IMR-90 (cell line): ENCODE measurements around the gene CXCL8. TPM values are rescaled to one million over a fixed set of nuclear protein-coding genes. Genes with fewer than 3 reads are reported as not detected.

Experiments used
- ATAC-seq: fragments of 200-7000 bp; cut with Tn5 transposase; 2 replicates; pipeline ENCODE4 v1.9.1; 2020; ENCODE audit warnings: low read depth, mild to moderate bottlenecking, moderate library complexity
- BruUV-seq: library from RNA; stranded (reverse); fragments of 400-500 nt; replicated peaks from 2 replicates; lab custom pipeline; 2021; lab: Mats Ljungman, UMichigan
- CTCF ChIA-PET: fragments of 300-600 bp; formaldehyde crosslinking; extraction: SDS; loops from one replicate; lab custom pipeline; 2021; ENCODE audit warnings: antibody characterized with exemption; lab: Yijun Ruan, JAX
- POLR2A ChIA-PET: fragments of 300-600 bp; sonication (Branson Sonifier 250); formaldehyde crosslinking; loops from one replicate; lab custom pipeline; 2022; ENCODE audit warnings: antibody characterized with exemption; ENCODE audit not compliant: unreplicated experiment; lab: Charles Lee
- DNase-seq: peaks from one replicate; pipeline ENCODE4 v3.0.0; 2013
- H2AFZ ChIP-seq: replicated peaks from 2 replicates; pipeline ENCODE3; 2013; ENCODE audit warnings: low read length, mild to moderate bottlenecking; ENCODE audit not compliant: poor library complexity
- H2AK5ac ChIP-seq: 2 replicates; pipeline ENCODE4 v1.6.1; 2013; ENCODE audit warnings: low read depth, low read length, inconsistent platforms
- H2AK9ac ChIP-seq: replicated peaks from 2 replicates; pipeline ENCODE3; 2013; ENCODE audit warnings: mild to moderate bottlenecking, low read depth, low read length, moderate library complexity; ENCODE audit not compliant: poor library complexity
- H2BK120ac ChIP-seq: 2 replicates; pipeline ENCODE4 v1.6.1; 2013; ENCODE audit warnings: low read depth, low read length, inconsistent platforms
- H2BK15ac ChIP-seq: 3 replicates; pipeline ENCODE4 v1.6.1; 2013; ENCODE audit warnings: low read depth, low read length, inconsistent platforms
- H2BK20ac ChIP-seq: 2 replicates; pipeline ENCODE4 v1.6.1; 2013; ENCODE audit warnings: low read depth, mild to moderate bottlenecking, inconsistent platforms, low read length, moderate library complexity
- H2BK5ac ChIP-seq: 2 replicates; pipeline ENCODE4 v1.6.1; 2013; ENCODE audit warnings: mild to moderate bottlenecking, low read depth, low read length, inconsistent platforms; ENCODE audit not compliant: poor library complexity, severe bottlenecking
- H3K14ac ChIP-seq: replicated peaks from 2 replicates; pipeline ENCODE4 v1.6.1; 2013; ENCODE audit warnings: low read depth, low read length, inconsistent platforms
- H3K18ac ChIP-seq: 2 replicates; pipeline ENCODE4 v1.6.1; 2013; ENCODE audit warnings: low read depth, low read length, control low read depth
- H3K23ac ChIP-seq: 2 replicates; pipeline ENCODE4 v1.6.1; 2013; ENCODE audit warnings: low read depth, low read length, inconsistent platforms
- H3K27ac ChIP-seq: 2 replicates; pipeline ENCODE4 v1.5.1; 2013; ENCODE audit warnings: mild to moderate bottlenecking, control low read depth, low read length; ENCODE audit not compliant: insufficient read depth
- H3K27me3 ChIP-seq: 2 replicates; pipeline ENCODE4 v1.6.1; 2013; ENCODE audit warnings: low read length; ENCODE audit not compliant: control insufficient read depth, insufficient read depth
- H3K36me3 ChIP-seq: 2 replicates; pipeline ENCODE4 v1.6.1; 2013; ENCODE audit warnings: low read length, mixed read lengths; ENCODE audit not compliant: control insufficient read depth, insufficient read depth
- H3K4ac ChIP-seq: 2 replicates; pipeline ENCODE4 v1.6.1; 2013; ENCODE audit warnings: low read depth, low read length, inconsistent platforms
- H3K4me1 ChIP-seq: 2 replicates; pipeline ENCODE4 v1.6.1; 2013; ENCODE audit warnings: low read length, mixed read lengths; ENCODE audit not compliant: control insufficient read depth, insufficient read depth
- H3K4me2 ChIP-seq: 2 replicates; pipeline ENCODE4 v1.6.1; 2013; ENCODE audit warnings: low read depth, mild to moderate bottlenecking, control low read depth, low read length, moderate library complexity
- H3K4me3 ChIP-seq: 2 replicates; pipeline ENCODE4 v1.5.1; 2013; ENCODE audit warnings: low read depth, mild to moderate bottlenecking, control low read depth, low read length, moderate library complexity; ENCODE audit not compliant: insufficient read depth
- H3K56ac ChIP-seq: 2 replicates; pipeline ENCODE4 v1.6.1; 2013; ENCODE audit warnings: low read length, inconsistent platforms; ENCODE audit not compliant: insufficient read depth; ENCODE audit errors: extremely low read depth
- H3K79me1 ChIP-seq, 2 experiments: 2 replicates each; pipeline ENCODE4 v1.6.1; 2013; ENCODE audit warnings: low read length in 2 of 2, inconsistent platforms in 1 of 2, low read depth in 1 of 2
- H3K9ac ChIP-seq: 2 replicates; pipeline ENCODE4 v1.6.1; 2013; ENCODE audit warnings: low read depth, low read length, control low read depth
- H3K9me1 ChIP-seq: 2 replicates; pipeline ENCODE4 v1.6.1; 2013; ENCODE audit warnings: low read length, inconsistent platforms; ENCODE audit not compliant: insufficient read depth
- H3K9me3 ChIP-seq: 2 replicates; pipeline ENCODE4 v1.6.1; 2013; ENCODE audit warnings: low read length; ENCODE audit not compliant: control insufficient read depth, insufficient read depth
- H4K20me1 ChIP-seq: 2 replicates; pipeline ENCODE4 v1.6.1; 2013; ENCODE audit warnings: low read length, inconsistent platforms; ENCODE audit not compliant: insufficient read depth
- H4K5ac ChIP-seq: 2 replicates; pipeline ENCODE4 v1.6.1; 2013; ENCODE audit warnings: mild to moderate bottlenecking, low read depth, low read length, control low read depth
- H4K8ac ChIP-seq, 2 experiments: 2 replicates each; pipeline ENCODE4 v1.6.1; 2013; ENCODE audit warnings: low read depth in 2 of 2, low read length in 2 of 2, control low read depth in 1 of 2, inconsistent platforms in 1 of 2
- H4K91ac ChIP-seq: 2 replicates; pipeline ENCODE4 v1.6.1; 2013; ENCODE audit warnings: low read depth, low read length, inconsistent platforms; ENCODE audit not compliant: insufficient read depth
- BHLHE40 ChIP-seq: fragments of 150-350 bp; IDR thresholded peaks from 2 replicates; pipeline ENCODE4 v1.6.1; 2016; ENCODE audit warnings: mild to moderate bottlenecking, low read depth, low read length
- CEBPB ChIP-seq: IDR thresholded peaks from 2 replicates; pipeline ENCODE4 v1.6.1; 2012; ENCODE audit warnings: low read depth, low read length, improper control_type of control experiment
- MAZ ChIP-seq: IDR thresholded peaks from 2 replicates; pipeline ENCODE4 v1.6.1; 2012; ENCODE audit warnings: low read depth, mild to moderate bottlenecking, low read length, improper control_type of control experiment, moderate library complexity, borderline replicate concordance
- WGBS, 2 experiments: methylation state at CpG; one replicate each; pipeline versions ENCODE4 v1.1.5 to v1.1.7; 2013; ENCODE audit warnings: missing lambda C conversion rate in 2 of 2; ENCODE audit not compliant: insufficient read length in 1 of 2; ENCODE audit errors: extremely low coverage in 2 of 2; 5-methylcytosine and 5-hydroxymethylcytosine counted together
- dilution Hi-C: fragments of 300-500 bp; cut with HindIII; formaldehyde crosslinking; loops from one replicate; pipeline ENCODE4 v1.14.3; 2018; ENCODE audit warnings: low sequenced_read_pairs; ENCODE audit not compliant: unreplicated experiment
- in situ Hi-C: fragments of 300-500 bp; cut with MboI; formaldehyde crosslinking; loops from 3 replicates; pipeline ENCODE4 v1.14.3; 2019; ENCODE audit warnings: low sequenced_read_pairs, inconsistent platforms, mixed read lengths
- intact Hi-C: fragments of 100-400 bp; cut with micrococcal nuclease; formaldehyde crosslinking; loops from 2 replicates; pipeline ENCODE4 v1.10.0; 2022
- polyA plus RNA-seq, 3 experiments: library from polyadenylated mRNA; depleted of rRNA; stranded (reverse); fragments of >200 nt; gene quantifications; 2 replicates each; pipeline ENCODE4 v1.2.3, GENCODE V29; 2012; ENCODE audit warnings: low replicate concordance in 1 of 3
- total RNA-seq: library from RNA; depleted of rRNA; stranded (reverse); fragments of >200 nt; gene quantifications from 2 replicates; pipeline ENCODE4 v1.2.3, GENCODE V29; 2012

The CXCL8 gene
- total and polyA plus RNA-seq, 2 of the 4 experiments (the other 2 are of a cell fraction), result 2.2 to 2.7 TPM

GRCh38 chr4:73780243-73780642 is 39.9 kb downstream of the CXCL8 start:
- Histone ChIP-seq H4K8ac (no peak overlapping the region), H3K4me3 (no peak overlapping the region), H3K4me2 (no peak overlapping the region), H3K18ac (no peak overlapping the region), H3K36me3 (no peaks in the 10 kb centered on the region), H3K23ac (no peak overlapping the region), H3K4ac (no peak overlapping the region), H3K9ac (no peak overlapping the region), H4K5ac (no peak overlapping the region), H3K79me1 (no peaks in the 10 kb centered on the region), H2BK5ac (no peak overlapping the region), H3K14ac (no peak overlapping the region), H2BK15ac (no peak overlapping the region), H2AFZ (no peak overlapping the region), H2BK20ac (no peak overlapping the region), H2BK120ac (no peak overlapping the region), H2AK5ac (no peak overlapping the region), H3K56ac (no peak overlapping the region), H3K27me3 (no peaks in the 10 kb centered on the region; the same call in 1 of the 2 replicates), H3K27ac (no peak overlapping the region), H4K91ac (no peak overlapping the region), H3K4me1 (peaks cover 2% of the 10 kb centered on the region; the same call in 1 of the 2 replicates), H3K9me1 (no peaks in the 10 kb centered on the region), H3K9me3 (no peaks in the 10 kb centered on the region), H2AK9ac (no peak overlapping the region), H4K20me1 (no peaks in the 10 kb centered on the region)
- WGBS, 2 experiments, result no CpG with 5 or more reads among the region's 1 CpG
- in situ Hi-C loops, result no loop called here
- TF ChIP-seq CEBPB (no peak), MAZ (no peak), BHLHE40 (no peak)
- ATAC-seq (no peak), DNase-seq (no peak)
- CTCF ChIA-PET, result no interaction called here
- POLR2A ChIA-PET, result no interaction called here
- BruUV-seq, result no TSS peak
- dilution Hi-C loops, result no loop called here
- intact Hi-C loops, result no loop called here
